ENCODE measurements around the gene EPS8L3. TPM values are rescaled to one million over a fixed set of nuclear protein-coding genes. Genes with fewer than 3 reads are reported as not detected.

The EPS8L3 gene
- total and polyA plus RNA-seq, 2 of the 8 experiments (the other 6 are each of a cell fraction or from before 2014, with no cell fraction given), result not detected

DNA sequence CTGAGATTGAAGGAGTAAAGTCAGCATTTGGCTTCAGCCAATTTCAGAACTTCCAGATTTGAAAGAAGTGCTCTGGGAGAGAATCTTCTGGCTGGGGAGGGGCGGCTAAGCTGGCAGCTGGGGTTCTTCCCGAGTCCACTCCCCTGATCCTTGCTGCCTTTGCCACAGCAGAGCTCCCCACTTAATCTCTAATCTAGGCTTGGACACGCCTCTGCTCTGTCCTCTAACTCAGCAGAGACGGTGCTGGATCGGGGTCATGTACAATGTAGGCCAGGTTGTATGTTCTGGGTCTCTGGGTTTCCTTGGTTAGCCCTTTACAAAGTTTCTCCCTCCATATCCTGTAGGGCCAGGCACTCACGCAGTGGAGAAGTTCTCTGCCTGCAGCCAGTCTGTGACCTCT lies 12.8 kb downstream of the EPS8L3 start:
- Histone ChIP-seq H3K27me3 (replicated peaks in 1 of 4; ENCODE audit: control insufficient read depth in 3 of 4, extremely low read depth in 1 of 4, insufficient read depth in 3 of 4, low read length in 3 of 4) (no peaks in the 10 kb centered on the region), H3K4me2 (ENCODE audit: insufficient read depth in 1 of 2, low read depth in 2 of 2, low read length in 2 of 2) (no peak overlapping the region), H2AK5ac (ENCODE audit: low read depth, low read length) (no peak overlapping the region), H4K20me1 (replicated peaks in 1 of 2; ENCODE audit: control insufficient read depth in 1 of 2, insufficient read depth in 2 of 2, low read length in 2 of 2) (no peaks in the 10 kb centered on the region), H2BK20ac (ENCODE audit: low read length) (no peak overlapping the region), H3K56ac (replicated peaks; ENCODE audit: insufficient read length, low read depth, low read length) (no peak overlapping the region), H3K14ac (ENCODE audit: insufficient read length) (no peak overlapping the region), H3K18ac (ENCODE audit: extremely low read depth, low read length) (no peak overlapping the region), H3K23ac (ENCODE audit: insufficient read length) (no peak overlapping the region), H4K91ac (replicated peaks; ENCODE audit: insufficient read length, low read length) (no peak overlapping the region), H3K79me2 (ENCODE audit: control insufficient read depth in 1 of 2, insufficient read depth in 2 of 2, low read length in 2 of 2) (no peaks in the 10 kb centered on the region), H3K9ac (replicated peaks in 1 of 4; ENCODE audit: extremely low read depth in 1 of 4, low read depth in 3 of 4, low read length in 3 of 4) (no peak overlapping the region), H3K27ac (ENCODE audit: low read depth, low read length) (no peak overlapping the region), H4K5ac (ENCODE audit: insufficient read length, low read depth, low read length) (no peak overlapping the region), H3K23me2 (ENCODE audit: low read depth, low read length) (0 out of 2 replicates have a peak, but pooled peaks cover 2% of the 10 kb centered on the region), H3K36me3 (ENCODE audit: control insufficient read depth in 2 of 4, insufficient read depth in 4 of 4, low read length in 3 of 4) (no peaks in the 10 kb centered on the region), H3K4me3 (ENCODE audit: extremely low read depth in 1 of 4, insufficient read depth in 2 of 4, low read depth in 3 of 4, low read length in 4 of 4) (no peak overlapping the region), H2BK120ac (replicated peaks; ENCODE audit: low read depth, low read length) (no peak overlapping the region), H3K9me3 (ENCODE audit: insufficient read depth in 2 of 2, low read depth in 1 of 2, low read length in 1 of 2) (peaks cover 4 to 18% of the 10 kb centered on the region in 2 experiments; a peak in 3 of 4 replicates), H2BK5ac (ENCODE audit: low read depth, low read length) (no peak overlapping the region), H3K4me1 (replicated peaks in 1 of 4; ENCODE audit: control insufficient read depth in 3 of 4, insufficient read depth in 4 of 4, low read length in 3 of 4) (no peaks in the 10 kb centered on the region), H4K8ac (ENCODE audit: extremely low read depth, insufficient read depth, low read length) (no peak overlapping the region), H2BK15ac (ENCODE audit: low read length) (no peak overlapping the region), H3K79me1 (ENCODE audit: low read depth, low read length) (no peaks in the 10 kb centered on the region), H2BK12ac (ENCODE audit: low read depth, low read length) (no peak overlapping the region), H3K4ac (replicated peaks; ENCODE audit: insufficient read length, low read depth, low read length) (no peak overlapping the region), H2AFZ (ENCODE audit: low read length) (no peak overlapping the region)
- 76% methylated on average over 6 of the region's 6 CpGs; no CpG with 5 or more reads in 1 of the 2 experiments for WGBS, 2 experiments (ENCODE audit: extremely low coverage in 1 of 2, insufficient coverage in 1 of 2, insufficient read length in 1 of 2, insufficient replicate concordance in 2 of 2, low coverage in 1 of 2, low lambda C conversion rate in 2 of 2, missing lambda C conversion rate in 1 of 2)
- POLR2A ChIA-PET (ENCODE audit: partially characterized antibody), result interaction anchor here (2.4 kb wide), 1 partner anchor 10 kb away, joined by 9 read pairs; the partner anchor contains the start of gene GSTM3
- FAIRE-seq (no peak), DNase-seq (ENCODE audit: low read depth in 1 of 2, low spot score in 2 of 2) (no peak)
- CTCF ChIA-PET (ENCODE audit: partially characterized antibody), result interaction anchor here (0.9 to 3.4 kb wide), 5 partner anchors 23 to 261 kb away, joined by 3 to 14 read pairs (median 3); no protein-coding TSS in a partner anchor
- no peak for TF ChIP-seq BCL11A (IDR thresholded peaks at IDR 0.05; ENCODE audit: low read depth in 2 of 2, low read length in 2 of 2)
- TF ChIP-seq SUZ12 (IDR thresholded peaks at IDR 0.05; ENCODE audit: low read length), result no peak
- no peak for TF ChIP-seq RBBP5 (IDR thresholded peaks at IDR 0.05; ENCODE audit: borderline replicate concordance, low read depth, low read length)
- no peak for TF ChIP-seq SP1 (IDR thresholded peaks at IDR 0.05; ENCODE audit: low read depth, low read length)
- TF ChIP-seq ZNF274 (IDR thresholded peaks at IDR 0.05; ENCODE audit: borderline replicate concordance, extremely low read depth, low read length), result no peak
- TF ChIP-seq, protein P1, sequence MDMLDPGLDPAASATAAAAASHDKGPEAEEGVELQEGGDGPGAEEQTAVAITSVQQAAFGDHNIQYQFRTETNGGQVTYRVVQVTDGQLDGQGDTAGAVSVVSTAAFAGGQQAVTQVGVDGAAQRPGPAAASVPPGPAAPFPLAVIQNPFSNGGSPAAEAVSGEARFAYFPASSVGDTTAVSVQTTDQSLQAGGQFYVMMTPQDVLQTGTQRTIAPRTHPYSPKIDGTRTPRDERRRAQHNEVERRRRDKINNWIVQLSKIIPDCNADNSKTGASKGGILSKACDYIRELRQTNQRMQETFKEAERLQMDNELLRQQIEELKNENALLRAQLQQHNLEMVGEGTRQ (IDR thresholded peaks at IDR 0.05; ENCODE audit: low read length), result no peak
- TF ChIP-seq SAP30 (IDR thresholded peaks at IDR 0.05; ENCODE audit: insufficient read depth, insufficient replicate concordance, low read length), result no peak
- TF ChIP-seq KDM5A (IDR thresholded peaks at IDR 0.05; ENCODE audit: low read length), result no peak
- TF ChIP-seq, protein P2, sequence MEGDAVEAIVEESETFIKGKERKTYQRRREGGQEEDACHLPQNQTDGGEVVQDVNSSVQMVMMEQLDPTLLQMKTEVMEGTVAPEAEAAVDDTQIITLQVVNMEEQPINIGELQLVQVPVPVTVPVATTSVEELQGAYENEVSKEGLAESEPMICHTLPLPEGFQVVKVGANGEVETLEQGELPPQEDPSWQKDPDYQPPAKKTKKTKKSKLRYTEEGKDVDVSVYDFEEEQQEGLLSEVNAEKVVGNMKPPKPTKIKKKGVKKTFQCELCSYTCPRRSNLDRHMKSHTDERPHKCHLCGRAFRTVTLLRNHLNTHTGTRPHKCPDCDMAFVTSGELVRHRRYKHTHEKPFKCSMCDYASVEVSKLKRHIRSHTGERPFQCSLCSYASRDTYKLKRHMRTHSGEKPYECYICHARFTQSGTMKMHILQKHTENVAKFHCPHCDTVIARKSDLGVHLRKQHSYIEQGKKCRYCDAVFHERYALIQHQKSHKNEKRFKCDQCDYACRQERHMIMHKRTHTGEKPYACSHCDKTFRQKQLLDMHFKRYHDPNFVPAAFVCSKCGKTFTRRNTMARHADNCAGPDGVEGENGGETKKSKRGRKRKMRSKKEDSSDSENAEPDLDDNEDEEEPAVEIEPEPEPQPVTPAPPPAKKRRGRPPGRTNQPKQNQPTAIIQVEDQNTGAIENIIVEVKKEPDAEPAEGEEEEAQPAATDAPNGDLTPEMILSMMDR (IDR thresholded peaks at IDR 0.05; ENCODE audit: control extremely low read depth in 1 of 3, insufficient read depth in 1 of 3, low read depth in 1 of 3, low read length in 3 of 3), result no peak
- no peak for TF ChIP-seq BACH1 (IDR thresholded peaks at IDR 0.05; ENCODE audit: low read length)

Measured in H1 (cell line).